Suppressor macrophage (primary cell): ENCODE measurements around the gene DST.
A peak's percentile ranks its signal among the peaks of the same experiment; 100 is the strongest.

Source experiments
- DNase-seq, 4 experiments: peaks; one replicate each; pipeline ENCODE4 v3.0.0-alpha.2; 2020 to 2022

The DST gene

DNA sequence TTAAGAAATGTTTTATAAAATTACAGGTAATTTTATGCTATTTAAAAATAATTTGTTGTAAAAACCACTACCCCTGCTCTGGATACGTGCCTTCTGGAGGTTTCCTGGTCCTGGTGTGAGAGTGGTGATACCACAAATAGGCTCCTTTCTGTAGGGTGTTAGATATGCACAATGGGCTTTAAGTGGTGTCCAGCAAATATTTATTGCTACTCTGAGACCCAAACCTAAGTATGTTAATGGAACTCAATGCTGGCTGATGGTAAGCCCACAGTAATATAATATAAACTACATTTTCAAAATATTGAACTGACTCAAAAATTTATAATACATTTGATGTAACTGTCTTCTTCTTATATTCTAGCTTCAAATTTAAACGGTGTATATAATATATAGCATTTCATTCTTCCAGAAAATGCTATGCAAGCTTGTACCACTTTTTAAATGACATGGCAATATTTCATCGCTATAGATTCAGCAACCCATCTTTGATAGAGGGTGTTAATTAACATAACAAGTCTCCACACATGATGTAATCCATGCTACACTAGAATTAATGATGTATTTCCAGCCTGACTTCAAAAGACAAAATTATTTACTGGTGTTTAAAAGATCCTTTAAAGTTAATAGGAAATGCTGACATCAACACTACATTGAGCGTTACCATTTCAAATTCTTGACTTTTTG is 161.9 kb downstream of the DST start:
- DNase-seq: no peak

DNA sequence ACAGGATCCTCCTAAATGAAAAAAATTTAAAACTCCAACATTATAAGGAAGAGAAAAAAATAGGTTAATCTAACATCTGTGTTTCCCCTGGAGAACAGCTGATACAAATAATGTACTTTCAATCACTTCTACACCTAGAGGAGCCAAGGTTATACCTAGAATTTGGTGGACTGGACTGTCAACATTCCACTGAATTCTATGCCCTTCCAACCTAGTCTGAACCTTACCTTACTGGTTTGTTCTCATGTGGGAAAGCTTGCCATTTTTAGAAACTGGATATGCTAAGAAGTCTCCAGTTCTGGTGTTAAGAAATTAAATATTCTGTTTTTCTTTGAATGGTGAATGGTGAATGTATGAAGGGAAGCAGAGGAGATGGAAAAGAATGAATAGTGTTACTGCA is 162.4 kb downstream of the DST start:
- no peak for DNase-seq

DNA sequence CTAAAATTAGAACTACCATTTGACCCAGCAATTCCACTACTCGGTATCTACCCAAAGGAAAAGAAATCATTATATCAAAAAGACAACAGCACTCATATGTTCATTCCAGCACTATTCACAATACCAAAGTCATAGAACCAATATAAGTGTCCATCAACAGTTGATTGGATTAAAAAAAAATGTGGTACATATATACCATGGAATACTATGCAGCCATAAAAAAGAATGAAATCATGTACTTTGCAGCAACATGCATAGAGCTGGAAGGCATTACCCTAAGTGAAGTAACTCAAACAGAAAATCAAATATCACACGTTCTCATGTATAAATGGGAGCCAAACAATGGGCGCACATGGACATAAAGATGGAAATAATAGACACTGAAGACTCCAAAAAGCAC is 163.3 kb downstream of the DST start:
- DNase-seq: no peak

DNA sequence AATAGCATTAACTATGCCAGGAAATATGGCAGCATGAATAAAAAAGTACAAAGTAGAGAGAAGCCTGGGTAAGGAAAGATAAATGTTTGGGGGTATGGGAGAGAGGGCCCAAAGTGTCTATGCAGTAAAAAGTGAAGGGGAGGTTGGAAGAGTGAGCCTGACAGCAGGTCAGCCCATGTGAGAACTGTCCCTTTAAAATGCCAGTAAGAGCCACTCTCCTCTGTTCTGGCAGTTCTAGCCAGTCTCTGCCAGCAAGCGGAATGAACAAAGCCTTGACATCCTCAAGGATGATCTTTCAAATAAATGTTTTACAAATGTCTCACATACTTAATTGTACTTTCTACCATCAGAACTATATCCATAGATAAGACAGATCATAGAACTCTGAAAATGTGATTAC is 164.5 kb downstream of the DST start:
- DNase-seq: no peak

DNA sequence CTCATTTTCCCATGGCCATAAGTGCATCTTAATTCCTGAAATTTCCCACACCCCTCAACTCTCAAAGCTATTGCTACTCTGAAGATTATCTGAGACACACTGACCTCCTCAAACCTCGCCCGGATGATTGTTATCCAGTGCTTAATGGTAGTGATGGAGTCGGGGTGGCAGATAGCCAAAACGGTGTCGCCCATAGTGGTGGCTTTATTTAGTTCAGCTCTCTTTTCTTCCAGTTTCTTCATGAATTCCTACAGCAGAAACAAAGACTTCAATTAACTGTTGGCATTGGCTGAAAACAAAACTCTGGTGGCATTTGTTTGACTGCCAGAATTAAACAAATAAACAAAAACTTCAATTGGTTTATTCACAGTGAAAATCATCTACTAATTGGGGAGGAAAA is 165.4 kb downstream of the DST start:
- DNase-seq: no peak

DNA sequence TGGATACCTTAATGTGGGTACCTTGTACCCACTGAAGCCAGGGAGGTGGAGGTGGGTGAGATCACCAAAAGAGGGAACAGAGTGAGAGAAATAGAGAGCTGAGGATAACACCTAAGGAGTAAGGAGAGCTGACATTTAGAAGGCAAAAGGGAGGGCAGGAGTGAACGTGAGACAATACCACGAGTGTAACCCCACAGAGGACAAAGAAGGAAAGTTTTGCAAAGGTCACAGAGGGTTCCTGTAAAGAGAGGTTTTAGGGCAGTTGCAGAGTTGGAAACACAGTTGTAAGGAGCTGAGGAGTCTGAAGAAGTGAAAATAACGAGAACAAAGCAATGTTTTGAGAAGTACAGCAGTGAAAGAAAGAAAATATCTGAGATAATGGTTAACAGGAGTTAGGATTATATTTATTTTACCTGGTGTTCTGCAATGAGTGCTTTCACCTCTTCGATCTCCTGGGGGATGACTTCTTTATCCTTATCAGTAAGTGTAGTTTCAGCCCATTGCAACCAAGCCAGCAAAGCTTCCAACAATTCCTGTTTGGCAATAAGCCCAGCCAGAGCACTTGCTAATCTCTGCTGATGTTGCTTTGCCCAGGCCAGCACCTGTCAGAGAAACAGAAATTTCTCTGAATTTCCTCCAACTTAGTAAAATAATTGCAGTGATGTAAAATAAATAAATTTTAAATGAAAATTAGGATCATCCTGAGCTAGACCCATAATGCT is 166.8 kb downstream of the DST start:
- no peak for DNase-seq

DNA sequence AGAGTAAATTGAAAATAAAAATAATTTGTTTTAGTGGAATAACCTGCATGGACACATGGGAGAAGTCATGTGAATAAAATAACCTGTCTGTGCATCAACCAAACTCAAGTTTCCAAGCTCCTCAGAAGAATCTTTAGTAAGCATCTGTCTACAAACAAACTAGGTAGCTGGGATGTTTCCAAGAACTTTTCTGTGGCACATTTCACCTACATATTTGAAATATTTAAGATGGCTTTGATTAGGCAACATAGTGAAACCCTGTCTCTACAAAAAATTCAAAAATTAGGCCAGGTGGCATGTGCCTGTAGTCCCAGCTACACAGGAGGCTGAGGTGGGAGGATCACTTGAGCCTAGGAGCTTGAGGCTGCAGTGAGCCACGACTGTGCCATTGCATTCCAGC is 168.2 kb downstream of the DST start:
- DNase-seq: no peak

DNA sequence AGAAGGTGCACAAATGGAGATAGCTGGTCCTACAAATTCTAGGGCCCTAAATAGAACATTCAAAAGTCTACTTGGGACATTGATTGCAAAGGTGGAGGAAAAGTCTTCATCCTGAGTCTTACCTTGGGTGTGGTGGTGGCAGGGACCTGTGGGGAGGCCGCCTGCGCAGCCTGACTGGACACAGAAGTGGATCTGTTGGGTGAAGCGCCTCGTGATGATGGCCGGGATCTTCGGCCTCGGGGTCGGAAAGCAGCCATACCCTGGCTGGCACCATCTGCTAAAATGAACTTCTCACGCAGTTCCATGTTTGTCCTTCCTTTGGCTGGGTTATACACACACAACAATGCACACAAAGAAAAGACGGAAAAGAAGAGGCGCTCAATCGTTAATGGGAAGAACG is 179.2 kb downstream of the DST start:
- no peak for DNase-seq

DNA sequence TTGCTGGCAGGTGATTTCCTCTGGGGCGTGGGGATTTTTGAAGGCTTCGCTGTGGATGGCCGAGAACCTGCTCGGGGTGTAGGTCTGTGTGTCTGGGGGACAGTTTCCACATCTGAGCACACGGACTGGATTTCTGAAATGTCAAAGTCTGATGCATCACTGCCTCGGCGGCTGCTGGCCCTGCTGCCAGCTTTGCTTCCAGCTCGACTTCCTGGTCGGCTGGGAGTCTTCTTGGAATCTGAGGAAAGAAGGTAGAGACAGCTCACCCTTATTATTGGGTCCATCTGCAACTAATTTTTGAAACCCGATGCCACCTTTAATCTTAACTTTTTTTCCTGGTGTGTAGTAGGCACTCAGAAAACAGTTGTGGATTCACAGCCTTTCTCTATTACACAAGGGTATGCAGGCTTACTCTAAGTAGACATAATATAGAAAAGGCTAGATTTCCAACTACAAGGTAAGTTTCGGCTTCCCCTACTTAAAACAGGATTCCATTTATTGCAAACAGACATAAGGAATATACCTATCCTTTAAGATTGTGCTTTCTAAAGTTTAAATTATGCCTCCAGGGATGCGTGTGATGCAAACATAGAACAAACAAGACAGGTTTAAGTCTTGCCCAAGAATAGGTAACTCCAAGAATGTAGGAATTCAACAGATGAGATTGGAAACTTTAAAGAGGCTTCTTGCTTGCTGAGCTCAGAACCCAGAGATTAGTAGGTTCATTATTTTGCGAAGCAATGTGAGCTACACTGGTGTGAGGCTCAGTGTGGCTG is 183.5 kb downstream of the DST start:
- DNase-seq: no peak

DNA sequence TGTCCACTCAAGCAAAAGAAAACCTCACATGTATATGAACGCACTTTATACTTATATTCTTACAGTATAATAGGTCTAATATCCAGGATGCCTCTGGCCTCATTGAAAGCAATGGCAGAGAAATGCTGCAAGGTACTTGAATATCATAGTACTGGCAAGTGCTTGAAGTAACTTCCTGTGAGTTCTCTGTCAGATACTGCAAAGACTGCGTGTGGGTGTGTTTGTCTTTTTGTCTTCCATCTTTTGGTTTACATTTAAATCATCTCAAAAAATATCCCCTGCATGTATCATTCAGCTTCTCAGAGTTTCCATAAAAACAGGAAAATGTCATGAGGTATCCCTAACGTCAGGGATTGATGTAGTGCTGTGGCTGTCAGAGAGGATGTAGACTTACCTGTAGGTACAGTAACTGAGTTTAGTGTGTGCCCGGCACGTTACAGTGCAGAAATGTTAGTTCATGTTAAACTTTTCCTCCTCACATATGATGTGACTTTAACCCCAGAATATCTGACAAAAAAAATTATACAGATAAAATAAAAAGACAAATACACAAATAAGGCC is 184.3 kb downstream of the DST start:
- DNase-seq: no peak

DNA sequence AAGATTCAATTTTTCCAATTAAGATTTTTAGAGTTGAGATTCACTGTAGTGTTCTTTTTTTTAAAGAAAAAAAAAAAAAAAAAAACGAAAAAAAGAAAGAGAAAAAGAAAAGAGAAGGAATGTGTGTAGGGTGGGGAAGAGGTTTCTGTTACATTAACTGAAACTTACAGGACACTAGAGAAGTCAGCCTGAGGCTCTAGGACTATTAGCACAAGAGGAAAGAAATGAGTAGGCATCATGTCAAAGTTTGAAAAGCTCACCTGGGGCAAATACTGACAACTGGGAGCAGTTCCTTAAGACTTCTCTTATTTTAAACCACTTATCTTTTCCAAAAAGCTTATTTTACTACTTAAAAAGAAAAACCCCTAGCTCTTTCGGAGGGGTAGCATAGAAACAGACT is 185.9 kb downstream of the DST start:
- no peak for DNase-seq

DNA sequence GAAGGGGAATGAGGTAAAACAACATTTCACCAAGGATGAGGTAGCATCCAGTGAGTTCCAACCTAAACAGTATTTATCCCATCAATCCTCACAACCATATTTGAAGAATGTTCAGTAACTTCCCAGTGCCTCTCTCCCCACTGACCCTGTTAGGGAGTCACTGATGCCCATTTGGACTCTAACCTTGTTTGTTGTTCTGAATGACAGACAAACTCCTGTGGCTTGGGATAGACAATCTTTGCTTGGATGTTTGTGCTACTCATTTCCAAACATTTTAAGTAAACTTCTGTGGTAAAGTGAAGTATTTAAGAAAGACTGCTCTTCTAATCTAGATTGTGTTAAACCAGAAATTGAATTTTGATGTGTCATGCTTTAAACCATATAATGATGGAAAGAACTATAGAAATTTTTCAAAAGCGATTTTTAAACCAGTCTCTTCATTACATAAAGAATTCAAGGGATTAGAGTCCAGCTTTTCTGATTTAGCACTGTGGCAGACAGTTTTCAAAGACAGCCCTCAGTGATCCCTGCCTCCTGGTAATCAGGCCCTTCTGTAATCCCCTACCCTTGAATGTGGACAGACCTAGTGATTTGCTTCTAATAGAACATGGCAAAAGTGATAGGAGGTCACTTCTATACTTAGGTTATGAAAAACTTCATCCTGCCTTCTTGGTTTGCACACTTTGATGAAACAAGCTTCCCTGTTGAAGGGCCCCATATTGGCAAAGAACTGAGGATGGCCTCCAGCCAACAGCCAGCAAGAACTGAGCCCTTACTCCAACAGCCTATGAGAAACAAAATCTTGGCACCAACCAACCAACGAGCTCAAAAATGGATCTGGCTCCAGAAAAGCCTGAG is 191.6 kb downstream of the DST start:
- DNase-seq: no peak

DNA sequence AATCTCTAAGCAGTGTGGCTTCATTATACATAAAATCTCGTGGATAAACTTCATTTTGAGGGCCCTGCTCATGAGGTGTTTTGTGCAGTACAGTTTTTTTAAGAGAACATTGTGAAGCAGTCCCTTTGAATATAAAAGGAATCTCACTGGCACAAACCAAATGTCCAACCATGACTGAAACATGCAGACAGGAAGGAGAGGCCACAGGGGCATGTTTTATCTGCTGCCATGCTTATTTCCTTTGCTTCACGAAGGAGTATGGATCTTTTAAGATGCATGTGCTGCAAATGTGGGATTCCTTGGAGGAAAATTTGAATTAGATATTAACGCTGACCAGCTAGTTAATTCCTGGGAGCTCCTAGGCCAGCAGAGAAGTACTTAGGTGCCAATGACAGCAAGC is 192.3 kb downstream of the DST start:
- no peak for DNase-seq

DNA sequence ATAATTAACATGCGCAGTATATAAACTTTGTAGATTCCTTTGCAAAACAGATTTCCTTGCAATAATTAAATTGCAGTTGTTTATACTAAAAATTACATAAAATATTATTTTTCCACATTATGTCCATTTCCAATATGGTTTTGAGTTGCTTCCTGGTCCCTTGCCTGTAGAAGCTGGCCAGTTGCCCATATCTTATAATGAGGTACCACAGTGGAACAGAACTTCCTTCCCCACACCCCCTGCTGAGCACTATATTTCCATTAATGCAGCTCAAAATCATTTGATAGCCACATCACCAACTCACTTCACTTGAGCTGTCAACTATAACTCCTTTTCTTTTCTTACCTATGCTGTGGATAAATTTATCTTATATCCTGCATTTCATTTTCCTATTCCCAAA is 194.6 kb downstream of the DST start:
- DNase-seq: peak in 2 of 4 experiments; percentile 10 to 19

DNA sequence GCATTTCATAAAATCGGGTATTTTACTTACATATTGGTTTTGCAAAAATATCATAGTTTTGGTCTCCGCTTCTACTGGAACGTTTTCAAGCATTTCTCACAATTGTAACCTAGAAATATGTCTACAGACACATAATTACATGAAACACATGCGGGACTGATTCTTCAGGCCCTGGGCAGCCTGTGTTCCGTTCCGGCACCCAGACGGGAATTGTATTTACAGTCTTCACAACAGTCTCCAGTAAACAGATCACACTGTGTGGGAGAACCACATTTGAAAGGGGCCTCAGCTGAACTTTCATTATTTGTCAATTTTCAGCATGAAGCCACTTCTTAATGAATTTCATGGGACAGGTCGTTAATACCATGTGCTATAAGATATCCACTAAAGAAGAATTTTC is 196.9 kb downstream of the DST start:
- DNase-seq: no peak

DNA sequence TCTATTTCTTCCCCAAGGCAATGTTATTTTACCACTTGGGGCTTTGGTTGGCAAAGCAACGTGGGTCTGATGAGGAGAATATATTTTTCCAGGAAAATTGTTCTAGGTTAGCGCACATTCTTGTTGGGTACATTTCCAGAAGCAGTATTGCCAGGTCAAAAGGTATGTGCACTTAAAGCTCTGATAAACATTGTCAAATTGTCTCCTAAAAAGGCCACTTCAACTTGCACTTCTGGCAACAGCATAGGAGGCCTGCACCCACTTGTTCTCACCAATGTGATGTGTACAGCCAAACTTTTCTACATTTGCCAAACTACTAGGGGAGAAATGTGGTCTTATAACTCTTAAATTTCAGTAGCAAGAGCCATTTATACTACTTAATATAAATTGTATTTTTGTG is 197.8 kb downstream of the DST start:
- DNase-seq: no peak

DNA sequence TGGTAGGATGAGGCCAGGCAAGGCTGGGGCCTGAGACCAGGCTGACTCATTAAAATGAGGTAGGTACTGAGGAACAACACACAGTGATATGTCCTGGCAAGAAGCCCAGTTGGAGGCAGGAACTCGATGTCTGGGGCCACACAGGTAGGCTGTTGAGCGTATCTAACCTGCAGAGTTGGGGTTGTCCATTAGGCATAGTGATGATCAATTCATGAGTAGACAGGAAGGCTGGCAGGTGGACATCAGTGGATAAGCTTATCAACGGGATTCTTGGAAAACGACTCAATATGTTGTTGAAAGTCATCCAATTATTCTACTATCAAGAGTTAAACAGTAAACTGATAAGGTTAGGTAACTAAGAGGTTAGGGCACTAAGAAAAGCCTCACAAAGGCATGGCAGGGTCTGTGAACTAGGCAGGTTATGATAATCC is 202.1 kb downstream of the DST start:
- DNase-seq: no peak

DNA sequence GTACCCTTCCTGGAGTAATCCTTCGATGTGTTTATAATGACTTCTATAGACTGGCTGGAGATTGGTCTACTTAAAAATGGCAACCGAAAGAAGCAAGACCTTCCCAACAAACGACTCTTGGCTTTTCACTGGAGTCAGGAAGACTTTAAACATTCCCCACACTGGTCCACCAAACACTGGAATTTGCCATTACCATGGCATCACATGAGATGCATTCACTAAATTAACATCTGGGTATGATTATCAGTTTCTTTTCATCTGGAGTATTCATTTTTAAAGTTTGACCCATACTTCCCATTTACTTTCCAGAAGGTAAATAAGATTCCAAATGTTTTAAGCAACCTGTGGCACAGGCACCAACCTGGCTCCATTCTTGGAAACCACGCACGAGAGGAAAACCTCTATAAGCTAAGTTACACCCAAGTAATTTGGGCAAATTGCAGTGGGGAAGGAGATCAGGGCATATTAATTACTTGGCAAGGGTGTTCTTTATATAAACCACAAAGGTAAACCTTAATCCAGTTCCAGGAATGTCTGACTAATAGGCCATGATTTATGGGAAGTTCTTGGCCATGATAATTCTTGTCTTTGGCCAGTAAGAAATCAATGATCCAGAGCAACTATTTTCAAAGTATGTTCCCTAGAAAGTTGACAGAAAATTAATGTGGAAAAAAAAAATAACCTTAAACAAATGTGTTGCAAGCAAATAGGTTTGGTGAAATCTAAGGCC is 205.4 kb downstream of the DST start:
- no peak for DNase-seq

DNA sequence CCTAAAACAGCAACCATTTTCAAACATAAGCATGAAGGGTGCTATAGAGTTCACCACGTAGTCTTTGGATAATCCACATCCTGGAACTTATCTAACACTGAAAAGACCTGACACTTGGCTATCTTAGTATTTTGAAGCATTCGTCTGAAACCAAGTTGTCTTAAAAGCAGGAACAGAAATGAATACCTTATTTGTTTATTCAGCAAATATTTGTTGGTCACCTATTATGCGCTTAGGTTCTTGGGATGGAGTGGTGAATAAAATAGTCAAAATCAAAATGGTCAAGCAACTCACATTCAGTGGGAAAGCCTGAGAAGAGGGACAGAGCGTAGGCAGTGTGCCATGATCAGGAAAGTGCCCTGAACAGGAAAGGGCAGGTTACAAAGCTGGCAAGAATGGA is 206.9 kb downstream of the DST start:
- DNase-seq: no peak

DNA sequence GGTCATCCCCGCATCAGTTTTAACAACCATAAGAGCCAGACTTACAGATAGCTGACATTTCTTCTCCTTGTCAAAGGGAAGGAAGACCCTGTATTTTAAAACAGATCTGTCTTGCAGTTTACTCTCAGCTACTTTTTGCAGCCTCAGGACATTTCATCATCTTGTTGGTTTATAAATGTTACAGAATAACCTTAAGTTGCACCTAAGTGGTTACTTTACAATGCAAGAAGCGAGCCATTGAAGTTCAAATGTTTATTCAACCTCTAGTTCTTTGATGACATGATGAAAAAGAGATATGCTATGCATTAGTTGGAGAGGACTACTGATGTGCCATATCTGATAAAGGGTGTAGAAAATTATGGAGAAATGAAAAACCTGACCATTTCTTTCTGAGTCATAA is 207.4 kb downstream of the DST start:
- DNase-seq: no peak

DNA sequence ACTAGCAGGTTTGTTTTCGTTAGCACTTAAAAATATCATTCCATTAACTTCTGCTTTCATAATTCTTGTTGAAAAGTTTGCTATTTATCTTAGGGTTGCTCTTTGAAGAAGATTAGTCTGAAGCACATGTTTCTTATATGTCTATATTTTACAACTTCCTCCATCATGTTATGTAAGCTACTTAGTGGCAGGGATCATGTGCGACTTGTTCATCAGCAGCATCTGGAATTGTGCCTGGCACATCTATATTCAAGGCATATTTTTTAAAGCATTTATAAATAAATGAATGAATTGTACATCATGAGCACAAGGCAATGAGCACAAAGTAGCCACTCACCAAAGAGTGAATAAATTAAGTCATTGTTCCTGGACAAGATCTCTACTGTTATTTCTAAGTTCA is 208.1 kb downstream of the DST start:
- peak in 2 of 4 experiments; percentile 3 to 70 for DNase-seq

DNA sequence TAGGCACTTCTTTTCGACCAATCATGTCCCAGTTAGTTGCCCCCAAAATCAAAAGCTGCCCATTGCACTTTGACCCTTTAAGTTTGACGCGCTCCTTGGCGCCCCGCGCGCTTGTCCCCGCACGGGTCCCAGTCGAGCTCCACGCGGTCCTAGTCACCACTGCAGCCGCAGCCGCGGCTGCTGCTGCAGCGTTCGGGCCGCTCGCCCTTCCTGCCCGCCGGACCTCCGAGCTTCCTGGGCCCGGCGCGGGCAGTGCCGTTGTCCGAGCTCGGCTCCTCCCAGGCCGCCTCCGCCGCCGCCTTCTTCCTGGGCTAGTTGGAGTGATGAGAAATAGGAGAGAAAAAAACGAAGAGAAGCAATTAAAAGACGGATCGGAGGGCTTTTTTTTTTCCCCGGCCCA is 209.6 kb downstream of the DST start:
- DNase-seq: no peak
